Fibroblast of skin of right quadriceps (primary cell): ENCODE data around the gene PPP4R4.
"Not testable (repeated sequence)": the region's sequence is repeated elsewhere in the genome, so short reads cannot be mapped to it uniquely, and the experiment has no call there.

Experiments used
- DNase-seq: peaks from one replicate; pipeline ENCODE4 v3.0.0-alpha.2; 2013

Gene PPP4R4

GRCh38 chr14:94282991-94283723 is 109.0 kb downstream of the PPP4R4 start:
- peak; percentile 15 for DNase-seq

GRCh38 chr14:94284221-94284620 is 110.1 kb downstream of the PPP4R4 start:
- no peak for DNase-seq

- no peak for DNase-seq
These were observed 111.0 kb downstream of the PPP4R4 start for GRCh38 chr14:94285158-94285557.

GRCh38 chr14:94288610-94289465 is 114.7 kb downstream of the PPP4R4 start:
- DNase-seq = no peak

GRCh38 chr14:94290197-94290596 is 116.1 kb downstream of the PPP4R4 start:
- no peak for DNase-seq

- no peak for DNase-seq
These were observed 117.2 kb downstream of the PPP4R4 start for GRCh38 chr14:94291159-94291905.

- no peak for DNase-seq
These were observed 117.9 kb downstream of the PPP4R4 start for GRCh38 chr14:94291906-94292525.

GRCh38 chr14:94292526-94292871 is 118.4 kb downstream of the PPP4R4 start:
- no peak for DNase-seq

- no peak for DNase-seq
These were observed 118.9 kb downstream of the PPP4R4 start, which contains the start of gene SERPINA10 for GRCh38 chr14:94292872-94293577. Gene SERPINA10 (minus strand): TSS chr14:94293268. CDS start chr14:94290593, 2,675 bp downstream.

GRCh38 chr14:94293578-94293924 is 119.4 kb downstream of the PPP4R4 start:
- no peak for DNase-seq

GRCh38 chr14:94295360-94296180 is 121.4 kb downstream of the PPP4R4 start:
- DNase-seq = no peak

- DNase-seq = not testable (repeated sequence)
These were observed 122.0 kb downstream of the PPP4R4 start for GRCh38 chr14:94296181-94296545.

GRCh38 chr14:94298130-94298529 is 124.0 kb downstream of the PPP4R4 start:
- DNase-seq = no peak

- no peak for DNase-seq
These were observed 129.0 kb downstream of the PPP4R4 start for GRCh38 chr14:94303111-94303510.

- no peak for DNase-seq
These were observed 130.1 kb downstream of the PPP4R4 start for GRCh38 chr14:94304243-94304642.

GRCh38 chr14:94305620-94306019 is 131.5 kb downstream of the PPP4R4 start:
- DNase-seq = no peak

GRCh38 chr14:94306047-94306978 is 132.2 kb downstream of the PPP4R4 start:
- DNase-seq = no peak

- DNase-seq = peak; percentile 12
These were observed 133.4 kb downstream of the PPP4R4 start for GRCh38 chr14:94307410-94307992.

GRCh38 chr14:94309721-94310120 is 135.6 kb downstream of the PPP4R4 start:
- DNase-seq = no peak

- DNase-seq = no peak
These were observed 136.1 kb downstream of the PPP4R4 start for GRCh38 chr14:94310248-94310647.
